H9 (cell line): ENCODE data around the gene DAAM2. TPM values are rescaled to one million over a fixed set of nuclear protein-coding genes. Genes with fewer than 3 reads are reported as not detected.
A peak's percentile ranks its signal among the peaks of the same experiment; 100 is the strongest.

Experiments used
- DNase-seq: peaks from one replicate; pipeline ENCODE4 v3.0.0-alpha.2; 2017
- H2AFZ ChIP-seq: one replicate; pipeline ENCODE4 v1.6.1; 2013; ENCODE audit warnings: mild to moderate bottlenecking, low read length, control low read depth, moderate library complexity
- H2AK5ac ChIP-seq: 2 replicates; pipeline ENCODE4 v1.6.1; 2013; ENCODE audit warnings: low read length, control low read depth, mixed read lengths; ENCODE audit not compliant: insufficient read length
- H2BK120ac ChIP-seq: one replicate; pipeline ENCODE4 v1.6.1; 2013; ENCODE audit warnings: low read depth, mild to moderate bottlenecking, low read length, control low read depth, inconsistent platforms; ENCODE audit not compliant: poor library complexity, severe bottlenecking
- H2BK12ac ChIP-seq: 2 replicates; pipeline ENCODE4 v1.6.1; 2013; ENCODE audit warnings: low read length, control low read depth, mixed read lengths, low read depth; ENCODE audit not compliant: insufficient read length
- H2BK15ac ChIP-seq: 2 replicates; pipeline ENCODE4 v1.6.1; 2013; ENCODE audit warnings: low read depth, low read length, control low read depth
- H2BK20ac ChIP-seq: one replicate; pipeline ENCODE4 v1.6.1; 2013; ENCODE audit warnings: low read depth, mild to moderate bottlenecking, low read length, control low read depth, inconsistent platforms; ENCODE audit not compliant: poor library complexity, severe bottlenecking
- H2BK5ac ChIP-seq: 2 replicates; pipeline ENCODE4 v1.6.1; 2013; ENCODE audit warnings: low read length, control low read depth, mixed read lengths; ENCODE audit not compliant: insufficient read length
- H3K14ac ChIP-seq: 2 replicates; pipeline ENCODE4 v1.6.1; 2013; ENCODE audit warnings: low read length, control low read depth; ENCODE audit not compliant: insufficient read depth
- H3K18ac ChIP-seq: 2 replicates; pipeline ENCODE4 v1.6.1; 2013; ENCODE audit warnings: low read depth, mild to moderate bottlenecking, mixed read lengths, low read length, control low read depth; ENCODE audit not compliant: insufficient read length
- H3K23ac ChIP-seq: 2 replicates; pipeline ENCODE4 v1.6.1; 2013; ENCODE audit warnings: low read length, control low read depth, mixed read lengths, low read depth; ENCODE audit not compliant: insufficient read length
- H3K23me2 ChIP-seq: 2 replicates; pipeline ENCODE4 v1.6.1; 2013; ENCODE audit warnings: low read depth, mild to moderate bottlenecking, mixed read lengths, low read length, control low read depth; ENCODE audit not compliant: insufficient read length, poor library complexity, severe bottlenecking
- H3K27ac ChIP-seq: 2 replicates; pipeline ENCODE4 v1.5.1; 2013; ENCODE audit warnings: low read length, control low read depth, mixed read lengths, low read depth; ENCODE audit not compliant: insufficient read length
- H3K27me3 ChIP-seq: 2 replicates; pipeline ENCODE4 v1.6.1; 2013; ENCODE audit warnings: low read length, control low read depth, inconsistent platforms; ENCODE audit not compliant: insufficient read depth
- H3K4ac ChIP-seq: 2 replicates; pipeline ENCODE4 v1.6.1; 2013; ENCODE audit warnings: low read depth, mild to moderate bottlenecking, control low read depth, inconsistent platforms, low read length, moderate library complexity
- H3K4me1 ChIP-seq: 2 replicates; pipeline ENCODE4 v1.6.1; 2013; ENCODE audit warnings: low read length, control low read depth, inconsistent platforms; ENCODE audit not compliant: insufficient read depth
- H3K4me2 ChIP-seq: 2 replicates; pipeline ENCODE4 v1.6.1; 2013; ENCODE audit warnings: low read length, control low read depth, mixed read lengths; ENCODE audit not compliant: insufficient read length, insufficient read depth
- H3K56ac ChIP-seq: 2 replicates; pipeline ENCODE4 v1.6.1; 2013; ENCODE audit warnings: low read depth, mild to moderate bottlenecking, mixed read lengths, low read length, control low read depth; ENCODE audit not compliant: insufficient read length
- H3K79me1 ChIP-seq: 2 replicates; pipeline ENCODE4 v1.6.1; 2013; ENCODE audit warnings: low read depth, mild to moderate bottlenecking, moderate library complexity, low read length, control low read depth, inconsistent platforms; ENCODE audit not compliant: insufficient read depth, poor library complexity, severe bottlenecking
- H3K79me2 ChIP-seq: 2 replicates; pipeline ENCODE4 v1.6.1; 2013; ENCODE audit warnings: low read length, control low read depth, inconsistent platforms; ENCODE audit not compliant: insufficient read depth
- H3K9ac ChIP-seq: 2 replicates; pipeline ENCODE4 v1.6.1; 2013; ENCODE audit warnings: low read length, control low read depth, mixed read lengths; ENCODE audit not compliant: insufficient read length; ENCODE audit errors: extremely low read depth
- H3K9me3 ChIP-seq: one replicate; pipeline ENCODE4 v1.6.1; 2013; ENCODE audit warnings: low read depth, low read length, inconsistent platforms; ENCODE audit not compliant: control insufficient read depth
- H3T11ph ChIP-seq: one replicate; pipeline ENCODE4 v1.6.1; 2013; ENCODE audit warnings: mild to moderate bottlenecking, low read length, control low read depth, inconsistent platforms
- H4K20me1 ChIP-seq: one replicate; pipeline ENCODE4 v1.6.1; 2013; ENCODE audit not compliant: control insufficient read depth, insufficient read length, insufficient read depth
- H4K5ac ChIP-seq: 2 replicates; pipeline ENCODE4 v1.6.1; 2013; ENCODE audit warnings: low read depth, mild to moderate bottlenecking, mixed read lengths, low read length, control low read depth; ENCODE audit not compliant: insufficient read length
- H4K8ac ChIP-seq: replicated peaks from 2 replicates; pipeline ENCODE4 v1.6.1; 2013; ENCODE audit warnings: low read length, control low read depth, mixed read lengths, low read depth; ENCODE audit not compliant: insufficient read length
- H4K91ac ChIP-seq: 2 replicates; pipeline ENCODE4 v1.6.1; 2013; ENCODE audit warnings: low read depth, mild to moderate bottlenecking, moderate library complexity, mixed read lengths, low read length, control low read depth; ENCODE audit not compliant: insufficient read length
- H3K27ac Mint-ChIP-seq, 3 experiments: 2 replicates in 2 of 3; 3 replicates in 1 of 3; pipeline ENCODE4 v1.8.0; 2020 to 2021; ENCODE audit warnings: mixed read lengths in 3 of 3, mild to moderate bottlenecking in 1 of 3, moderate library complexity in 1 of 3
- H3K27me3 Mint-ChIP-seq: 2 replicates; pipeline ENCODE4 v1.8.0; 2021; ENCODE audit warnings: low read depth, mild to moderate bottlenecking, moderate library complexity, mixed read lengths
- H3K36me3 Mint-ChIP-seq, 3 experiments: 2 replicates in 2 of 3; 3 replicates in 1 of 3; pipeline ENCODE4 v1.8.0; 2020 to 2021; ENCODE audit warnings: low read depth in 3 of 3, mixed read lengths in 3 of 3; ENCODE audit not compliant: insufficient read depth in 1 of 3
- H3K4me1 Mint-ChIP-seq, 2 experiments: 2 replicates each; pipeline ENCODE4 v1.8.0; 2020; ENCODE audit warnings: mixed read lengths in 2 of 2
- H3K4me3 Mint-ChIP-seq, 2 experiments: 2 replicates in 1 of 2; 3 replicates in 1 of 2; pipeline ENCODE4 v1.8.0; 2020 to 2021; ENCODE audit warnings: mild to moderate bottlenecking in 2 of 2, mixed read lengths in 2 of 2, moderate library complexity in 1 of 2
- H3K9me3 Mint-ChIP-seq, 2 experiments: 2 replicates in 1 of 2; 3 replicates in 1 of 2; pipeline ENCODE4 v1.8.0; 2020; ENCODE audit warnings: mild to moderate bottlenecking in 2 of 2, mixed read lengths in 2 of 2, moderate library complexity in 1 of 2
- WGBS: extraction: QIAGEN DNeasy Blood & Tissue Kit; methylation state at CpG from one replicate; pipeline ENCODE4 v1.1.7; 2013; ENCODE audit warnings: missing lambda C conversion rate, low lambda C conversion rate, mixed read lengths; ENCODE audit not compliant: insufficient read length; ENCODE audit errors: extremely low coverage; 5-methylcytosine and 5-hydroxymethylcytosine counted together
- total RNA-seq: library from RNA; stranded (reverse); gene quantifications from 2 replicates; pipeline ENCODE4 v1.2.1, GENCODE V29; 2021
- TF ChIP-seq, protein P1 (sequence below): fragments of 200-600 bp; sonication (generic); conservative IDR thresholded peaks from 3 replicates; pipeline ENCODE4 v1.8.0; 2021; ENCODE audit warnings: antibody characterized with exemption, mild to moderate bottlenecking

The DAAM2 gene
- total RNA-seq, 1 experiment from 2014 or later = 1.1 TPM

DNA sequence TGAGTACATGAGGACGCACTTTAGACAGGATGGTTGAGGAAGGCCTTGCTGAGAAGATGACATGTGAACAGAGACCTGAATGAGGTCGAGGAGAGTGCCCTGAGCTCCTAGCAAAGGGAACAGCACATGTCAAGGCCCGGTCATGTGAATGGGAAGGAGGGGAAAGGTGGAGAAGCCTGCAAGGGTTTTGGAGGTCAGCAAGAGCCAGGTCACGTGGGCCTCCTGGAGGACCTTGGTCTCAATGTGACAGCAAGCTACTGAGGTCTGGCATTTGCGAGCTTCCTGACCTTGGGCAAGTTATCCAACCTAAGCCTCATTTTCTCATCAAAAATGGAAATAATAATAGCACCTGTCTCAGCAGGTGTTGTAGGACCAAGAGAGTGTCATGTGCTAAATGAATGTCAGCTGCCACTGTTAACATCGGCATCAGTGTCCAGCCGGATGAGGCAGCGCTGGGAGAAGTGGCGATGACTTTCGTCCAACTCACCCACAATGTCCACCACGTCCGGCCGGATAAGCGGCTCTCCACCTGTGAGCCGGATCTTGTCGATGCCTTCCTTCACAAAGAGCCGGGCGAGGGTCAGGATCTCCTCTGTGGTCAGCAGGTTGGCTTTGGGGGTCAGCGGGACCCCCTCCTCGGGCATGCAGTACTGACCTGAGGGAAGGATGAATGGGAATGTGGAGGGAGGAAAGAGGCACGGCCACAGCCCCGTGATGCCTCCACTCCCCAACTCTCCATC is 133.2 kb downstream of the DAAM2 start:
- no CpG with 5 or more reads among the region's 22 CpGs for WGBS
- H3K27ac Mint-ChIP-seq = peak overlapping the region in 1 of 3 experiments; percentile 89; a peak in 3 of 7 replicates

More for the DNA sequence above, 133.2 kb downstream of the DAAM2 start:
- peaks cover 11 to 15% of the 10 kb centered on the region in 2 experiments for H3K9me3 Mint-ChIP-seq
- no peak overlapping the region for H3K23ac ChIP-seq
- H3K9ac ChIP-seq = no peak overlapping the region
- no peak overlapping the region for H2BK20ac ChIP-seq
- no peaks in the 10 kb centered on the region for H3K4me1 ChIP-seq
- DNase-seq = no peak
- no peak overlapping the region for H2BK15ac ChIP-seq
- no peak overlapping the region for H2BK120ac ChIP-seq
- no peaks in the 10 kb centered on the region for H3K9me3 ChIP-seq
- H4K91ac ChIP-seq = no peak overlapping the region
- H3K27me3 ChIP-seq = no peaks in the 10 kb centered on the region
- no peak overlapping the region for H3T11ph ChIP-seq
- TF ChIP-seq, protein P1, sequence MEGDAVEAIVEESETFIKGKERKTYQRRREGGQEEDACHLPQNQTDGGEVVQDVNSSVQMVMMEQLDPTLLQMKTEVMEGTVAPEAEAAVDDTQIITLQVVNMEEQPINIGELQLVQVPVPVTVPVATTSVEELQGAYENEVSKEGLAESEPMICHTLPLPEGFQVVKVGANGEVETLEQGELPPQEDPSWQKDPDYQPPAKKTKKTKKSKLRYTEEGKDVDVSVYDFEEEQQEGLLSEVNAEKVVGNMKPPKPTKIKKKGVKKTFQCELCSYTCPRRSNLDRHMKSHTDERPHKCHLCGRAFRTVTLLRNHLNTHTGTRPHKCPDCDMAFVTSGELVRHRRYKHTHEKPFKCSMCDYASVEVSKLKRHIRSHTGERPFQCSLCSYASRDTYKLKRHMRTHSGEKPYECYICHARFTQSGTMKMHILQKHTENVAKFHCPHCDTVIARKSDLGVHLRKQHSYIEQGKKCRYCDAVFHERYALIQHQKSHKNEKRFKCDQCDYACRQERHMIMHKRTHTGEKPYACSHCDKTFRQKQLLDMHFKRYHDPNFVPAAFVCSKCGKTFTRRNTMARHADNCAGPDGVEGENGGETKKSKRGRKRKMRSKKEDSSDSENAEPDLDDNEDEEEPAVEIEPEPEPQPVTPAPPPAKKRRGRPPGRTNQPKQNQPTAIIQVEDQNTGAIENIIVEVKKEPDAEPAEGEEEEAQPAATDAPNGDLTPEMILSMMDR = no peak
- no peak overlapping the region for H4K5ac ChIP-seq
- no peaks in the 10 kb centered on the region; the same call in 1 of the 2 replicates for H3K27me3 Mint-ChIP-seq
- H2AFZ ChIP-seq = no peak overlapping the region
- H2BK12ac ChIP-seq = no peak overlapping the region
- H3K18ac ChIP-seq = no peak overlapping the region
- H4K8ac ChIP-seq = no peak overlapping the region
- no peak overlapping the region for H2BK5ac ChIP-seq
- H4K20me1 ChIP-seq = no peaks in the 10 kb centered on the region
- H3K4me2 ChIP-seq = no peak overlapping the region
- no peak overlapping the region for H3K56ac ChIP-seq
- H3K27ac ChIP-seq = no peak overlapping the region
- no peak overlapping the region for H3K14ac ChIP-seq
- H3K36me3 Mint-ChIP-seq = peaks cover 25 to 58% (median 53%) of the 10 kb centered on the region in 3 experiments
- no peaks in the 10 kb centered on the region for H3K79me2 ChIP-seq
- no peaks in the 10 kb centered on the region for H3K79me1 ChIP-seq
- H2AK5ac ChIP-seq = no peak overlapping the region
- peaks cover 5 to 7% of the 10 kb centered on the region in 2 experiments for H3K4me1 Mint-ChIP-seq
- no peak overlapping the region for H3K4ac ChIP-seq
- no peaks in the 10 kb centered on the region for H3K23me2 ChIP-seq
- H3K4me3 Mint-ChIP-seq = no peak overlapping the region
